GM13976 (cell line): Measurements from ENCODE around the gene UCKL1.

ENCODE experiments used
- DNase-seq: peaks from one replicate; pipeline ENCODE4 v3.0.0; 2012; ENCODE audit warnings: low spot score
- CTCF ChIP-seq: IDR thresholded peaks from 2 replicates; pipeline ENCODE4 v1.5.1; 2012; ENCODE audit warnings: borderline replicate concordance, mild to moderate bottlenecking; ENCODE audit not compliant: insufficient read depth; ENCODE audit errors: extremely low read depth, missing control alignments, control extremely low read depth
- in situ Hi-C: fragments of 300-500 bp; cut with MboI; formaldehyde crosslinking; loops from one replicate; pipeline ENCODE4 v1.12.0; 2022; ENCODE audit warnings: low sequenced_read_pairs, mixed read lengths, inconsistent platforms; ENCODE audit not compliant: unreplicated experiment

The UCKL1 gene

GRCh38 chr20:63951398-63952209 is 4.6 kb downstream of the UCKL1 start:
- in situ Hi-C loops = no loop called here
- no peak for TF ChIP-seq CTCF
- no peak for DNase-seq

GRCh38 chr20:63950701-63951397 is 5.4 kb downstream of the UCKL1 start:
- TF ChIP-seq CTCF = no peak
- in situ Hi-C loops = no loop called here
- DNase-seq = no peak

GRCh38 chr20:63947638-63948456 is 8.4 kb downstream of the UCKL1 start:
- in situ Hi-C loops = no loop called here

GRCh38 chr20:63946986-63947637 is 9.1 kb downstream of the UCKL1 start:
- no peak for DNase-seq
- no peak for TF ChIP-seq CTCF
- in situ Hi-C loops = no loop called here

More at GRCh38 chr20:63947638-63948456, 8.4 kb downstream of the UCKL1 start:
- TF ChIP-seq CTCF = no peak
- no peak for DNase-seq

- no peak for DNase-seq
Measured at GRCh38 chr20:63945921-63946920, 10.0 kb downstream of the UCKL1 start.

More at GRCh38 chr20:63945921-63946920, 10.0 kb downstream of the UCKL1 start:
- in situ Hi-C loops = no loop called here
- no peak for TF ChIP-seq CTCF
